ENCODE data around the gene RAX2.

RAX2 gene

DNA sequence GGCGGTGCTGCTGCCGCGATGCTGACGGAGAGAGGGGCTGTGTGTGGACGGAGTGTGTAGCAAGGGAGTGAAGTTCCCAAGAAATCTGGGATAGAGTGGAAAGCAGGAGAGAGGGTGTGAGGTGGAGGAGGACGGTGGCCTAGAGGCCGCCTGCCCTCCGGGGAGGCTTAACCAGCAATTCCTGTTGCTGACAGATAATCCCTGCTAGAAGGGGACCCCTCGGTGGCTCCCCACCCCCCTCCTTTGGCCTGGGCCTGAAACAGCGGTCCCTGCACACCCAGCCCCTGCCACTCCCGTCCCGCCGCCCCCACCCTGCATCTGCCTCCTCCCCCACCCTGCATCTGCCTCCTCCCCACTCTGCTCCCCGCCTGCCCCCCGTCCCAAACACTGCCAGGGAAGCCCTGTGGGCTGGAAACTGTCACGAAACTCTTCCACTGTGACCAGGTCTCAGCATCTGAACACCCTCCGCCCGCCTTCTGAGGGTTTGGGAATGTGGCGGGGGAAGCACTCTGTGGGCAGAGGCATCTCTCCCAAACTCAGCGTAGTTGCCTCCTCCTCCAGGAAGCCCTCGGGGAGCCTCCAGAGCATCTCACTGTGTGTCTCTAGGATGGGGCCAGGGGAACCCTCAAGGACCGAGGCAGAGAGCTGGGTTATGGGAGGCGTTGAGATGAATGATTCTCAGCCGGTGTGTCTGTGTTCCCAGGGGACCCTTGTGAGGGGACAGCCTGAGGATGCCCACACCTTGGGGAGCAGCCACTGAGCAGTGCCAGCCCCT lies 31.3 kb upstream of the RAX2 start:
- ChIA-PET CTCF (no interaction called here), POLR2A (no interaction called here)
- TF ChIP-seq, protein P1, sequence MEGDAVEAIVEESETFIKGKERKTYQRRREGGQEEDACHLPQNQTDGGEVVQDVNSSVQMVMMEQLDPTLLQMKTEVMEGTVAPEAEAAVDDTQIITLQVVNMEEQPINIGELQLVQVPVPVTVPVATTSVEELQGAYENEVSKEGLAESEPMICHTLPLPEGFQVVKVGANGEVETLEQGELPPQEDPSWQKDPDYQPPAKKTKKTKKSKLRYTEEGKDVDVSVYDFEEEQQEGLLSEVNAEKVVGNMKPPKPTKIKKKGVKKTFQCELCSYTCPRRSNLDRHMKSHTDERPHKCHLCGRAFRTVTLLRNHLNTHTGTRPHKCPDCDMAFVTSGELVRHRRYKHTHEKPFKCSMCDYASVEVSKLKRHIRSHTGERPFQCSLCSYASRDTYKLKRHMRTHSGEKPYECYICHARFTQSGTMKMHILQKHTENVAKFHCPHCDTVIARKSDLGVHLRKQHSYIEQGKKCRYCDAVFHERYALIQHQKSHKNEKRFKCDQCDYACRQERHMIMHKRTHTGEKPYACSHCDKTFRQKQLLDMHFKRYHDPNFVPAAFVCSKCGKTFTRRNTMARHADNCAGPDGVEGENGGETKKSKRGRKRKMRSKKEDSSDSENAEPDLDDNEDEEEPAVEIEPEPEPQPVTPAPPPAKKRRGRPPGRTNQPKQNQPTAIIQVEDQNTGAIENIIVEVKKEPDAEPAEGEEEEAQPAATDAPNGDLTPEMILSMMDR (IDR thresholded peaks at IDR 0.05; ENCODE audit: insufficient read depth, low read length, missing control alignments) = no peak
- H3K4me3 ChIP-seq (ENCODE audit: low read depth, low read length) = no peak overlapping the region
- no peak for DNase-seq (ENCODE audit: low read depth, low spot score)

DNA sequence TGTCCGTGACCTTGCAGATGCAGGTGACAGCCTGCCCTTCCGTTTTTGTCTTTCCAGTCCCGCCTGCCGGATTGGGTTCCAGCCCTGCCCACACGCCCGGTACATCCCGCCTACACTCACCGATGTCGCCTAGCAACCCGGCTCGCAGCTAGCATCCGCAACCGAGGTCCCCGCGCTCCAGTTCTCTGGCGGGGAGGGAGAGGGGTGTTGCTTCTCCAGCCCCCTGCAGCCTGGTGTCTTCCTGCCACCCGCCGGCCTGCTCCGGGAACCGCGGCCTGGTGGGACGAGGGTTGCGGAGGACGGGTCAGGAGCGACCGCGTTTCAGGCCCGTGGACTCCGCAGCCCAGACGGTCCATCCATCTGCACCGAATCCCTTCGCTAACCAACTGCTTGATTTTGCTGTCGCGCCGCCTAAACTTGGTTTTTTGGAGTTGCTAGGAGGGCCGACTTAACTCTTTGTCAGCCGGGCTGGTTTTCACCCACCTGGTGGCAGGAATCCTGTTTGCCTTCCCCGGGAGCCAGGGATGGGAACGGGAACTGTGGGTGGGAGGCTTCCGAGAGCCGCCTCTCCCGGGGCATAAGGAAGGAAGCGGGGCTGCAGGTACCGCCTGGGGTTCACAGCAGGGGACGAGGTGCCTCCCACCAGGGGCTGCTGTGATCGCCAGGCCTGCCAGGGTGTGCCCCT lies 29.5 kb upstream of the RAX2 start:
- no peak for DNase-seq (ENCODE audit: low read depth, low spot score)
- CTCF ChIA-PET = no interaction called here
- TF ChIP-seq, protein P1 (IDR thresholded peaks at IDR 0.05; ENCODE audit: insufficient read depth, low read length, missing control alignments) = peak; percentile 34
- POLR2A ChIA-PET = no interaction called here
- peak overlapping the region; percentile 15; the same call in 1 of the 2 replicates for H3K4me3 ChIP-seq (ENCODE audit: low read depth, low read length)

DNA sequence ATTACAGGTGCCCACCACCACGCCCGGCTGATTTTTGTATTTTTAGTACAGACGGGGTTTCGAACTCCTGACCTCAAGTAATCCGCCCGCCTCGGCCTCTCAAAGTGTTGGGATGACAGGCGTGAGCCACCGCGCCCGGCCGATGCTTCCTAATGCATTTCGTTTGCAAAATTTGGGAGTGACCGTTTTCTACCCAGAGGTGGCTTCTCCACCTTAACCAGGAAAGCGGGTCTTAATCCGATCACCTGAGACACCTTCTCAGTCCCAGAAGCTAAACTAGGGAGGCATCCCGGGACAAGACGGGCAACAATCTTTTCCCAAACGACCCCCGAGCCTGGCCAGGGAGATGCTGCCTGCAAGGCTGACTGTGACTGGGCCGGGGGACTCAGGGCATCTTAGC lies 29.0 kb upstream of the RAX2 start:
- H3K4me3 ChIP-seq (ENCODE audit: low read depth, low read length) = no peak overlapping the region
- ChIA-PET CTCF (no interaction called here), POLR2A (no interaction called here)
- TF ChIP-seq, protein P1 (IDR thresholded peaks at IDR 0.05; ENCODE audit: insufficient read depth, low read length, missing control alignments) = no peak
- no peak for DNase-seq (ENCODE audit: low read depth, low spot score)

DNA sequence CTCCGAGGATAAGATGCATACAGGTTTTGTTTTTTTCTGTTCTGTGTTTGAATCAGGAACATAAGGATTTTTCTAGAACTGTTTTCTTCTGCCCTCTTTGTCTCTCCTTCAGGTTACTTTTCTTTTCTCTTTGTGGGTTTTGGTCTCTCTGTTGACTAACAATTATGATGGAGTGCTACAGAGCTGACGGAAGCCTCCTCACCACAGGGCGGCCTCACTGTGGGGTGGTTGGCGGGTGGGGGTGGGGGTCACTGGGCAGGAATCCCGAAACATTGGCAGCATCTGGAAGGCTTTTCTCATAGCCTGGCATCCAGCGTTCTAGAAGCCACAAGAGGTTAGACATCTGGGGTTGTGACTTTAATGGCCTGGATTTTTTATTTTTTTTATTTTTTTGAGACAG lies 26.1 kb upstream of the RAX2 start:
- ChIA-PET POLR2A (no interaction called here), CTCF (no interaction called here)
- TF ChIP-seq, protein P1 (IDR thresholded peaks at IDR 0.05; ENCODE audit: insufficient read depth, low read length, missing control alignments) = no peak
- no peak for DNase-seq (ENCODE audit: low read depth, low spot score)
- no peak overlapping the region for H3K4me3 ChIP-seq (ENCODE audit: low read depth, low read length)

DNA sequence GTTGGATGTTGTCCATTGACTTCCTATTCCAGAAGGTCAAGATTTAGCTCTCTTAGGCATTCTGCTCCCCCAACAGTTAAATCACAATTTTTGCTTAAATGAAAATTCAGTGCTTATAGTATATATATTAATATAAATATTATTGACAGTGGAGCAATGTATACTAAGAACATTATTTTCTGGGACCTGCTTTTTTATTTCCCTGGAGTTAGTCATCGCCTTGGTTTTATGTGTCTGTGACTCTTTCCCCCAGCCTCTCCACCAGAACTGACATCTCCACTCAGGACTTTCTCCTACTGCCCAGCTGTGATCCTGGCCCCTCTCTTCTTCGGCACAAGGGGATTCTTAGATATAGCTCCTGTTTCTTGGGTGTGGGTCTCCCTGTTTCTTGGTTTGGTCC lies 24.3 kb upstream of the RAX2 start:
- no peak for DNase-seq (ENCODE audit: low read depth, low spot score)
- ChIA-PET CTCF (interaction anchor here (3.0 kb wide), 1 partner anchor 26 kb away, joined by 10 read pairs; no protein-coding TSS in a partner anchor), POLR2A (no interaction called here)
- no peak overlapping the region for H3K4me3 ChIP-seq (ENCODE audit: low read depth, low read length)
- TF ChIP-seq, protein P1 (IDR thresholded peaks at IDR 0.05; ENCODE audit: insufficient read depth, low read length, missing control alignments) = no peak

DNA sequence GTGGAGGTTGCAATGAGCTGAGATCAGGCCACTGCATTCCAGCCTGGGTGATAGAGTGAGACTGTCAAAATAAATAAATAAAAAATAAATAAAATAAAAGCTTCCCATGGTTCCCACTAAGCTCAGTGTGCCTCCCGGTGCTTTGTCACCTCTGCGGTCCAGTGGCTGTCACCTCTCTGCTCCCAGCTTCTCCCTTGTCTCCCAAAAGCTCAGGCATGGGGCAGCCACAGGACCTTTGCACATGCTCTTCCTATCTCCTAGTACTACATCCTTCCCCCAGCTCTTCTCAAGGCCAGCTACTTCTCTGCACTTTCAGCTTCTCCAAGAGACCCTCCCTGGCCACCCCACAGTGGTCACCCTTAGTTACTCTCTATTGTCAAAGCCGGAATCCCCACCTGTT lies 21.8 kb upstream of the RAX2 start:
- no peak for DNase-seq (ENCODE audit: low read depth, low spot score)
- POLR2A ChIA-PET = no interaction called here
- CTCF ChIA-PET = interaction anchor here (0.9 kb wide), 1 partner anchor 75 kb away, joined by 3 read pairs; no protein-coding TSS in a partner anchor
- H3K4me3 ChIP-seq (ENCODE audit: low read depth, low read length) = no peak overlapping the region
- TF ChIP-seq, protein P1 (IDR thresholded peaks at IDR 0.05; ENCODE audit: insufficient read depth, low read length, missing control alignments) = no peak

All from AG04449 (cell line).